Inflammatory macrophage treated with lipopolysaccharide for 1 hour (primary cell): ENCODE measurements around the gene ACD.

Experiments
- DNase-seq, 2 donors: peaks; one replicate each; pipeline ENCODE4 v3.0.0-alpha.2; 2020 to 2022

The ACD gene

GRCh38 chr16:67645397-67646121 lies 14.5 kb downstream of the ACD start:
- no peak for DNase-seq

GRCh38 chr16:67644038-67644437 lies 16.0 kb downstream of the ACD start:
- no peak for DNase-seq

GRCh38 chr16:67641779-67642708 lies 18.0 kb downstream of the ACD start:
- DNase-seq: no peak

- DNase-seq: no peak
Measured at GRCh38 chr16:67637625-67638024, 22.4 kb downstream of the ACD start.

GRCh38 chr16:67636713-67637112 lies 23.3 kb downstream of the ACD start:
- no peak for DNase-seq

GRCh38 chr16:67632415-67633172 lies 27.5 kb downstream of the ACD start:
- no peak for DNase-seq

- no peak for DNase-seq
Measured at GRCh38 chr16:67628216-67628615, 31.8 kb downstream of the ACD start.

- DNase-seq: no peak
Measured at GRCh38 chr16:67613808-67614207, 46.3 kb downstream of the ACD start.

GRCh38 chr16:67608364-67608763 lies 51.7 kb downstream of the ACD start:
- peak; percentile 57 to 62 for DNase-seq
